WTC11 (cell line): ENCODE data around the gene SLC9A7. TPM values are rescaled to one million over a fixed set of nuclear protein-coding genes. Genes with fewer than 3 reads are reported as not detected.
A peak's percentile ranks its signal among the peaks of the same experiment; 100 is the strongest.

ENCODE experiments used
- ATAC-seq: fragments of 200-7000 bp; cut with Tn5 transposase; 2 replicates; pipeline ENCODE4 v1.10.0; 2021; ENCODE audit warnings: mild to moderate bottlenecking, moderate library complexity
- CTCF ChIA-PET: fragments of 300-600 bp; sonication (Branson Sonifier 250); formaldehyde crosslinking; loops from one replicate; lab custom pipeline; 2021; ENCODE audit warnings: antibody characterized with exemption; lab: Charles Lee
- POLR2A ChIA-PET: fragments of 350-600 bp; sonication (Branson Sonifier 250); formaldehyde crosslinking; loops from one replicate; lab custom pipeline; 2021; ENCODE audit warnings: antibody characterized with exemption; lab: Charles Lee
- DNase-seq: peaks from one replicate; pipeline ENCODE4 v3.0.0; 2021; ENCODE audit warnings: low spot score
- H3K27ac Mint-ChIP-seq: 2 replicates; pipeline ENCODE4 v1.8.0; 2021; ENCODE audit warnings: mixed read lengths
- H3K27me3 Mint-ChIP-seq: 2 replicates; pipeline ENCODE4 v1.8.0; 2021; ENCODE audit warnings: low read depth, mild to moderate bottlenecking, moderate library complexity, mixed read lengths
- H3K36me3 Mint-ChIP-seq: 2 replicates; pipeline ENCODE4 v1.8.0; 2021; ENCODE audit warnings: mixed read lengths
- H3K4me1 Mint-ChIP-seq: 2 replicates; pipeline ENCODE4 v1.8.0; 2022; ENCODE audit warnings: mixed read lengths
- H3K4me3 Mint-ChIP-seq: 2 replicates; pipeline ENCODE4 v1.8.0; 2021; ENCODE audit warnings: mild to moderate bottlenecking, moderate library complexity, mixed read lengths
- H3K9me3 Mint-ChIP-seq: 2 replicates; pipeline ENCODE4 v1.8.0; 2021; ENCODE audit warnings: mixed read lengths
- CBFB ChIP-seq: sonication (generic); formaldehyde crosslinking; IDR thresholded peaks from 2 replicates; pipeline ENCODE4 v1.8.1; 2022; ENCODE audit warnings: mild to moderate bottlenecking, low read depth, missing genetic modification reagents
- CREB1 ChIP-seq: sonication (generic); formaldehyde crosslinking; IDR thresholded peaks from 2 replicates; pipeline ENCODE4 v1.8.0; 2023; ENCODE audit warnings: mild to moderate bottlenecking, missing genetic modification reagents
- ETV6 ChIP-seq: sonication (generic); formaldehyde crosslinking; IDR thresholded peaks from 2 replicates; pipeline ENCODE4 v1.8.1; 2022; ENCODE audit warnings: mild to moderate bottlenecking, missing genetic modification reagents
- FOXJ3 ChIP-seq: sonication (generic); formaldehyde crosslinking; IDR thresholded peaks from 2 replicates; pipeline ENCODE4 v1.9.0; 2021; ENCODE audit warnings: missing genetic modification reagents, mild to moderate bottlenecking, borderline replicate concordance
- FOXP1 ChIP-seq: sonication (generic); formaldehyde crosslinking; IDR thresholded peaks from 2 replicates; pipeline ENCODE4 v1.8.0; 2022; ENCODE audit warnings: missing genetic modification reagents, mild to moderate bottlenecking, moderate library complexity, borderline replicate concordance
- GRHL2 ChIP-seq: fragments of 250-450 bp; sonication (Bioruptor Pico); IDR thresholded peaks from 2 replicates; pipeline ENCODE4 v1.8.0; 2022; ENCODE audit warnings: mild to moderate bottlenecking, moderate library complexity; ENCODE audit not compliant: insufficient replicate concordance, severe bottlenecking
- JAZF1 ChIP-seq: fragments of 250-450 bp; sonication (Bioruptor Pico); IDR thresholded peaks from 2 replicates; pipeline ENCODE4 v1.9.0; 2021; ENCODE audit warnings: moderate library complexity, mild to moderate bottlenecking, inconsistent platforms
- JUN ChIP-seq: sonication (generic); formaldehyde crosslinking; IDR thresholded peaks from 2 replicates; pipeline ENCODE4 v1.8.0; 2023; ENCODE audit warnings: mild to moderate bottlenecking, missing genetic modification reagents
- KAT7 ChIP-seq: sonication (generic); formaldehyde crosslinking; IDR thresholded peaks from 2 replicates; pipeline ENCODE4 v1.8.1; 2023; ENCODE audit warnings: missing genetic modification reagents, mild to moderate bottlenecking, borderline replicate concordance
- MXD4 ChIP-seq: fragments of 250-450 bp; sonication (Bioruptor Pico); IDR thresholded peaks from 2 replicates; pipeline ENCODE4 v1.8.0; 2021; ENCODE audit warnings: mild to moderate bottlenecking, moderate library complexity, borderline replicate concordance
- RORB ChIP-seq: fragments of 250-450 bp; sonication (Bioruptor Pico); IDR thresholded peaks from 2 replicates; pipeline ENCODE4 v1.9.0; 2021; ENCODE audit warnings: mild to moderate bottlenecking
- SMAD3 ChIP-seq: sonication (generic); formaldehyde crosslinking; IDR thresholded peaks from 2 replicates; pipeline ENCODE4 v1.8.0; 2022; ENCODE audit warnings: missing genetic modification reagents, mild to moderate bottlenecking, borderline replicate concordance
- SMAD4 ChIP-seq: sonication (generic); formaldehyde crosslinking; IDR thresholded peaks from 2 replicates; pipeline ENCODE4 v1.8.0; 2022; ENCODE audit warnings: mild to moderate bottlenecking, missing genetic modification reagents
- TEAD1 ChIP-seq: sonication (generic); formaldehyde crosslinking; IDR thresholded peaks from 2 replicates; pipeline ENCODE4 v1.8.0; 2022; ENCODE audit warnings: mild to moderate bottlenecking, missing genetic modification reagents
- ZNF138 ChIP-seq: sonication (generic); formaldehyde crosslinking; conservative IDR thresholded peaks from 2 replicates; pipeline ENCODE4 v1.8.1; 2022; ENCODE audit warnings: mild to moderate bottlenecking, moderate library complexity, missing genetic modification reagents
- total RNA-seq: library from RNA; stranded (reverse); gene quantifications from 3 replicates; pipeline ENCODE4 v1.2.3, GENCODE V29; 2021
- TF ChIP-seq, protein P1 (sequence below): sonication (generic); formaldehyde crosslinking; IDR thresholded peaks from 2 replicates; pipeline ENCODE4 v1.8.1; 2023; ENCODE audit warnings: mild to moderate bottlenecking, moderate library complexity, missing genetic modification reagents
- TF ChIP-seq, protein P2 (sequence below): sonication (generic); formaldehyde crosslinking; conservative IDR thresholded peaks from 2 replicates; pipeline ENCODE4 v1.8.1; 2022; ENCODE audit warnings: mild to moderate bottlenecking, missing genetic modification reagents
- TF ChIP-seq, protein P3 (sequence below): fragments of 250-450 bp; sonication (Bioruptor Pico); IDR thresholded peaks from 2 replicates; pipeline ENCODE4 v2.1.2; 2022; ENCODE audit warnings: mild to moderate bottlenecking, moderate library complexity
- TF ChIP-seq, protein P4 (sequence below): sonication (generic); formaldehyde crosslinking; IDR thresholded peaks from 2 replicates; pipeline ENCODE4 v1.8.0; 2023; ENCODE audit warnings: mild to moderate bottlenecking, missing genetic modification reagents
- TF ChIP-seq, protein P5 (sequence below): fragments of 200-600 bp; IDR thresholded peaks from 2 replicates; pipeline ENCODE4 v1.8.0; 2022; ENCODE audit warnings: antibody characterized with exemption
- TF ChIP-seq, protein P6 (sequence below): sonication (generic); formaldehyde crosslinking; IDR thresholded peaks from 2 replicates; pipeline ENCODE4 v1.8.1; 2022; ENCODE audit warnings: low read depth, missing genetic modification reagents, borderline replicate concordance
- TF ChIP-seq, protein P7 (sequence below): sonication (generic); formaldehyde crosslinking; IDR thresholded peaks from 2 replicates; pipeline ENCODE4 v1.8.0; 2022; ENCODE audit warnings: mild to moderate bottlenecking, missing genetic modification reagents
- TF ChIP-seq, protein P8 (sequence below): fragments of 250-450 bp; sonication (Bioruptor Pico); IDR thresholded peaks from 2 replicates; pipeline ENCODE4 v1.9.0; 2021; ENCODE audit warnings: mild to moderate bottlenecking

Gene SLC9A7
- total RNA-seq, 1 experiment from 2014 or later, result 18.0 TPM

DNA sequence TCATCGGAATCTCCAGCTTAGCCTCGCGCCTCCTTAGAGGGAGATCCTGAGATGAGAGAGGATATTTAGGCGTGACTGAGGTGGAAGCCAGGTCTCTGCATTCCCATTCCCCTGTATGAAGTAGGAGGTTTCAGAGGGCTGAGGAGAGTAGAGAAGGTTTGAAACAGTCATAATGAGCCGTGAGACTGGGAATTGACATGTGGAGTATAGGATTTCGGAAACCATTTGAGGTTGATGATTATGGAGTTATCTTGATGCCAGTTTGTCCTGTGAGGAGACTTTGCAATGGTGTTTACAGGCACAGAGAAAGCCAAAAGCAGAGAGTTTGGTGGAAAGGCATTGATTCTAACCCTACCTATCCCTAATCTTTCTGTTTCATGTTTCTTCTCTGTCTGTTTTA lies 183.3 kb downstream of the SLC9A7 start (continued):
- TF ChIP-seq, protein P1, sequence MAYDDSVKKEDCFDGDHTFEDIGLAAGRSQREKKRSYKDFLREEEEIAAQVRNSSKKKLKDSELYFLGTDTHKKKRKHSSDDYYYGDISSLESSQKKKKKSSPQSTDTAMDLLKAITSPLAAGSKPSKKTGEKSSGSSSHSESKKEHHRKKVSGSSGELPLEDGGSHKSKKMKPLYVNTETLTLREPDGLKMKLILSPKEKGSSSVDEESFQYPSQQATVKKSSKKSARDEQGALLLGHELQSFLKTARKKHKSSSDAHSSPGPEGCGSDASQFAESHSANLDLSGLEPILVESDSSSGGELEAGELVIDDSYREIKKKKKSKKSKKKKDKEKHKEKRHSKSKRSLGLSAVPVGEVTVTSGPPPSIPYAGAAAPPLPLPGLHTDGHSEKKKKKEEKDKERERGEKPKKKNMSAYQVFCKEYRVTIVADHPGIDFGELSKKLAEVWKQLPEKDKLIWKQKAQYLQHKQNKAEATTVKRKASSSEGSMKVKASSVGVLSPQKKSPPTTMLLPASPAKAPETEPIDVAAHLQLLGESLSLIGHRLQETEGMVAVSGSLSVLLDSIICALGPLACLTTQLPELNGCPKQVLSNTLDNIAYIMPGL, result no peak
- TF ChIP-seq, protein P2, sequence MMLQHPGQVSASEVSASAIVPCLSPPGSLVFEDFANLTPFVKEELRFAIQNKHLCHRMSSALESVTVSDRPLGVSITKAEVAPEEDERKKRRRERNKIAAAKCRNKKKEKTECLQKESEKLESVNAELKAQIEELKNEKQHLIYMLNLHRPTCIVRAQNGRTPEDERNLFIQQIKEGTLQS, result no peak
- TF ChIP-seq FOXP1, result no peak
- TF ChIP-seq, protein P3, sequence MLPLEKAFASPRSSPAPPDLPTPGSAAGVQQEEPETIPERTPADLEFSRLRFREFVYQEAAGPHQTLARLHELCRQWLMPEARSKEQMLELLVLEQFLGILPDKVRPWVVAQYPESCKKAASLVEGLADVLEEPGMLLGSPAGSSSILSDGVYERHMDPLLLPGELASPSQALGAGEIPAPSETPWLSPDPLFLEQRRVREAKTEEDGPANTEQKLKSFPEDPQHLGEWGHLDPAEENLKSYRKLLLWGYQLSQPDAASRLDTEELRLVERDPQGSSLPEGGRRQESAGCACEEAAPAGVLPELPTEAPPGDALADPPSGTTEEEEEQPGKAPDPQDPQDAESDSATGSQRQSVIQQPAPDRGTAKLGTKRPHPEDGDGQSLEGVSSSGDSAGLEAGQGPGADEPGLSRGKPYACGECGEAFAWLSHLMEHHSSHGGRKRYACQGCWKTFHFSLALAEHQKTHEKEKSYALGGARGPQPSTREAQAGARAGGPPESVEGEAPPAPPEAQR, result no peak
- no peak for TF ChIP-seq SMAD4
- TF ChIP-seq ZNF138, result no peak
- no peak for TF ChIP-seq JUN (CRISPR knock-in tag)
- TF ChIP-seq SMAD3, result no peak
- TF ChIP-seq GRHL2 (CRISPR knock-in tag), result no peak
- TF ChIP-seq CBFB (CRISPR knock-in tag), result no peak

DNA sequence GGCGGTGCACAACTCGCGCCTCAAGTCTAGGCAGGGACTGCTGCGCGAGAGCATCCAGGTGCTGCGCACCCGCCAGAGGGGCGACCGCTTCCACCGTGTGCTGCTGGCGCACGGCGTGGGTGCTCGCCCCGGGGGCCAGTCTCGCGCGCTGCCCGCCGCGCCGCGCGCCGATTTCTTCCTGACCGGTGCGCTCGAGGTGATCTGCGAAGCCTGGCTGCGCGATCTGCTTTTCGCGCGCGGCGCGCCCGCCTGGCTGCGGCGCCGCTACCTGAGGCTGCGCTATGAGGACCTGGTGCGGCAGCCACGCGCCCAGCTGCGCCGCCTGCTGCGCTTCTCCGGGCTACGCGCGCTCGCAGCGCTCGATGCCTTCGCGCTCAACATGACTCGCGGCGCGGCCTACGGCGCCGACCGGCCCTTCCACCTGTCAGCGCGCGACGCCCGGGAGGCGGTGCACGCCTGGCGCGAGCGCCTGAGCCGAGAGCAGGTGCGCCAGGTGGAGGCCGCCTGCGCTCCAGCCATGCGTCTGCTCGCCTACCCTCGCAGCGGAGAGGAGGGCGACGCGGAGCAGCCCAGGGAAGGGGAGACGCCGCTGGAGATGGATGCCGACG lies 184.0 kb downstream of the SLC9A7 start:
- Mint-ChIP-seq H3K4me1 (peaks cover 39% of the 10 kb centered on the region), H3K27ac (no peak overlapping the region), H3K9me3 (no peaks in the 10 kb centered on the region), H3K27me3 (peaks cover 3% of the 10 kb centered on the region), H3K36me3 (0 out of 2 replicates have a peak, but pooled peaks cover 3% of the 10 kb centered on the region), H3K4me3 (peak overlapping the region; percentile 82)
- peak; percentile 37 for DNase-seq
- CTCF ChIA-PET, result no interaction called here
- peak; percentile 5; the same call in 1 of the 2 replicates for ATAC-seq
- POLR2A ChIA-PET, result no interaction called here
- no peak for TF ChIP-seq TEAD1 (CRISPR knock-in tag)
- no peak for TF ChIP-seq RORB
- no peak for TF ChIP-seq FOXJ3
- TF ChIP-seq, protein P4, sequence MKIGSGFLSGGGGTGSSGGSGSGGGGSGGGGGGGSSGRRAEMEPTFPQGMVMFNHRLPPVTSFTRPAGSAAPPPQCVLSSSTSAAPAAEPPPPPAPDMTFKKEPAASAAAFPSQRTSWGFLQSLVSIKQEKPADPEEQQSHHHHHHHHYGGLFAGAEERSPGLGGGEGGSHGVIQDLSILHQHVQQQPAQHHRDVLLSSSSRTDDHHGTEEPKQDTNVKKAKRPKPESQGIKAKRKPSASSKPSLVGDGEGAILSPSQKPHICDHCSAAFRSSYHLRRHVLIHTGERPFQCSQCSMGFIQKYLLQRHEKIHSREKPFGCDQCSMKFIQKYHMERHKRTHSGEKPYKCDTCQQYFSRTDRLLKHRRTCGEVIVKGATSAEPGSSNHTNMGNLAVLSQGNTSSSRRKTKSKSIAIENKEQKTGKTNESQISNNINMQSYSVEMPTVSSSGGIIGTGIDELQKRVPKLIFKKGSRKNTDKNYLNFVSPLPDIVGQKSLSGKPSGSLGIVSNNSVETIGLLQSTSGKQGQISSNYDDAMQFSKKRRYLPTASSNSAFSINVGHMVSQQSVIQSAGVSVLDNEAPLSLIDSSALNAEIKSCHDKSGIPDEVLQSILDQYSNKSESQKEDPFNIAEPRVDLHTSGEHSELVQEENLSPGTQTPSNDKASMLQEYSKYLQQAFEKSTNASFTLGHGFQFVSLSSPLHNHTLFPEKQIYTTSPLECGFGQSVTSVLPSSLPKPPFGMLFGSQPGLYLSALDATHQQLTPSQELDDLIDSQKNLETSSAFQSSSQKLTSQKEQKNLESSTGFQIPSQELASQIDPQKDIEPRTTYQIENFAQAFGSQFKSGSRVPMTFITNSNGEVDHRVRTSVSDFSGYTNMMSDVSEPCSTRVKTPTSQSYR, result no peak
- TF ChIP-seq, protein P5, sequence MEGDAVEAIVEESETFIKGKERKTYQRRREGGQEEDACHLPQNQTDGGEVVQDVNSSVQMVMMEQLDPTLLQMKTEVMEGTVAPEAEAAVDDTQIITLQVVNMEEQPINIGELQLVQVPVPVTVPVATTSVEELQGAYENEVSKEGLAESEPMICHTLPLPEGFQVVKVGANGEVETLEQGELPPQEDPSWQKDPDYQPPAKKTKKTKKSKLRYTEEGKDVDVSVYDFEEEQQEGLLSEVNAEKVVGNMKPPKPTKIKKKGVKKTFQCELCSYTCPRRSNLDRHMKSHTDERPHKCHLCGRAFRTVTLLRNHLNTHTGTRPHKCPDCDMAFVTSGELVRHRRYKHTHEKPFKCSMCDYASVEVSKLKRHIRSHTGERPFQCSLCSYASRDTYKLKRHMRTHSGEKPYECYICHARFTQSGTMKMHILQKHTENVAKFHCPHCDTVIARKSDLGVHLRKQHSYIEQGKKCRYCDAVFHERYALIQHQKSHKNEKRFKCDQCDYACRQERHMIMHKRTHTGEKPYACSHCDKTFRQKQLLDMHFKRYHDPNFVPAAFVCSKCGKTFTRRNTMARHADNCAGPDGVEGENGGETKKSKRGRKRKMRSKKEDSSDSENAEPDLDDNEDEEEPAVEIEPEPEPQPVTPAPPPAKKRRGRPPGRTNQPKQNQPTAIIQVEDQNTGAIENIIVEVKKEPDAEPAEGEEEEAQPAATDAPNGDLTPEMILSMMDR, result no peak
- no peak for TF ChIP-seq KAT7 (CRISPR knock-in tag)
- TF ChIP-seq, protein P3, result no peak
- TF ChIP-seq ETV6 (CRISPR knock-in tag), result peak; percentile 74
- TF ChIP-seq, protein P6, sequence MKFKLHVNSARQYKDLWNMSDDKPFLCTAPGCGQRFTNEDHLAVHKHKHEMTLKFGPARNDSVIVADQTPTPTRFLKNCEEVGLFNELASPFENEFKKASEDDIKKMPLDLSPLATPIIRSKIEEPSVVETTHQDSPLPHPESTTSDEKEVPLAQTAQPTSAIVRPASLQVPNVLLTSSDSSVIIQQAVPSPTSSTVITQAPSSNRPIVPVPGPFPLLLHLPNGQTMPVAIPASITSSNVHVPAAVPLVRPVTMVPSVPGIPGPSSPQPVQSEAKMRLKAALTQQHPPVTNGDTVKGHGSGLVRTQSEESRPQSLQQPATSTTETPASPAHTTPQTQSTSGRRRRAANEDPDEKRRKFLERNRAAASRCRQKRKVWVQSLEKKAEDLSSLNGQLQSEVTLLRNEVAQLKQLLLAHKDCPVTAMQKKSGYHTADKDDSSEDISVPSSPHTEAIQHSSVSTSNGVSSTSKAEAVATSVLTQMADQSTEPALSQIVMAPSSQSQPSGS, result no peak
- 0 out of 2 replicates have a peak, but pooled peaks have one; percentile 18 for TF ChIP-seq ZNF138
- no peak for TF ChIP-seq SMAD4
- TF ChIP-seq, protein P7, sequence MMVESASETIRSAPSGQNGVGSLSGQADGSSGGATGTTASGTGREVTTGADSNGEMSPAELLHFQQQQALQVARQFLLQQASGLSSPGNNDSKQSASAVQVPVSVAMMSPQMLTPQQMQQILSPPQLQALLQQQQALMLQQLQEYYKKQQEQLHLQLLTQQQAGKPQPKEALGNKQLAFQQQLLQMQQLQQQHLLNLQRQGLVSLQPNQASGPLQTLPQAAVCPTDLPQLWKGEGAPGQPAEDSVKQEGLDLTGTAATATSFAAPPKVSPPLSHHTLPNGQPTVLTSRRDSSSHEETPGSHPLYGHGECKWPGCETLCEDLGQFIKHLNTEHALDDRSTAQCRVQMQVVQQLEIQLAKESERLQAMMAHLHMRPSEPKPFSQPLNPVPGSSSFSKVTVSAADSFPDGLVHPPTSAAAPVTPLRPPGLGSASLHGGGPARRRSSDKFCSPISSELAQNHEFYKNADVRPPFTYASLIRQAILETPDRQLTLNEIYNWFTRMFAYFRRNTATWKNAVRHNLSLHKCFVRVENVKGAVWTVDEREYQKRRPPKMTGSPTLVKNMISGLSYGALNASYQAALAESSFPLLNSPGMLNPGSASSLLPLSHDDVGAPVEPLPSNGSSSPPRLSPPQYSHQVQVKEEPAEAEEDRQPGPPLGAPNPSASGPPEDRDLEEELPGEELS, result peak; percentile 61; the same call in 1 of the 2 replicates
- TF ChIP-seq JAZF1 (CRISPR knock-in tag), result no peak
- TF ChIP-seq CREB1 (CRISPR knock-in tag), result no peak
- TF ChIP-seq MXD4 (CRISPR knock-in tag), result no peak
- TF ChIP-seq, protein P8, sequence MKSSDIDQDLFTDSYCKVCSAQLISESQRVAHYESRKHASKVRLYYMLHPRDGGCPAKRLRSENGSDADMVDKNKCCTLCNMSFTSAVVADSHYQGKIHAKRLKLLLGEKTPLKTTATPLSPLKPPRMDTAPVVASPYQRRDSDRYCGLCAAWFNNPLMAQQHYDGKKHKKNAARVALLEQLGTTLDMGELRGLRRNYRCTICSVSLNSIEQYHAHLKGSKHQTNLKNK, result no peak
